ENCODE data around the gene EXOC4. TPM values are rescaled to one million over a fixed set of nuclear protein-coding genes. Genes with fewer than 3 reads are reported as not detected.

Gene EXOC4
- total and polyA plus RNA-seq, 2 of the 13 experiments (the other 11 are each of a cell fraction or from before 2014, with no cell fraction given): 22.5 to 39.0 TPM

DNA sequence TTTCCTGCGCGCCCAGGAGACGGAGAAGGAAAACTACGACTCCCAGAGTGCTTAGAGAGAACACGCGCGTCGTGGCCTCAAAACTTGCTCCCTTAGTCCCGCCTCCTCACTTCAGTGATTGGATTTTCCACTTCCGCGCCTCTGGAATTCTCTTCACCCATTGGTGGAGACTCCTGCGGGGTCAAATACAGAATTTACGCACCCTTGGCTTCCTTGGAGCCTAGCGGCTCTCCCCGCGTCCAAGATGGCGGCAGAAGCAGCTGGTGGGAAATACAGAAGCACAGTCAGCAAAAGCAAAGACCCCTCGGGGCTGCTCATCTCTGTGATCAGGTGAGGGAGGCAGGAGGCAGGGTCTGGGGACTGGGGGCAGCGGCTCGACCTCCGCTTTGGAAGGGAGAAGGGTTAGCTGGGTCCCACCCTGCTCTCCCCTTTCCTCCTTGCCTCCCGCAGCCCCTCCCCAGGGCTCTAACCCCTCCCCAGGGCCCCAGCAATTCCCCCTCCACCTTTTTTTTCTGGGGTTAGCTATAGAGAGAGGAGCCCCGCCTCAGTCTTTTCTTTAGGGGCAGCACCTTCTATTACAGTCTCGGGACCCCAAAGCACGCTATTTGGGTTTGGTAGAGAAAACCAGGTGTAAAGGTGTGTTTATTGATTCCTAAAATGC, at the start of gene EXOC4 (continued):
- TF ChIP-seq ZNF704 (CRISPR knock-in tag; IDR thresholded peaks at IDR 0.05; ENCODE audit: borderline replicate concordance): no peak
- TF ChIP-seq EEA1 (CRISPR knock-in tag; IDR thresholded peaks at IDR 0.05; ENCODE audit: borderline replicate concordance): no peak
- TF ChIP-seq YEATS4 (CRISPR knock-in tag; IDR thresholded peaks at IDR 0.05; ENCODE audit: borderline replicate concordance): peak; percentile 40; the same call in 1 of the 2 replicates
- TF ChIP-seq HOXA7 (CRISPR knock-in tag; IDR thresholded peaks at IDR 0.05): no peak
- no peak for TF ChIP-seq ZNF674 (CRISPR knock-in tag; IDR thresholded peaks at IDR 0.05; ENCODE audit: low read depth)
- no peak for TF ChIP-seq SOX13 (IDR thresholded peaks at IDR 0.05)
- peak in 1 of 2 experiments; percentile 22; a peak in 1 of 4 replicates for TF ChIP-seq SOX13 (CRISPR knock-in tag; conservative IDR thresholded peaks at IDR 0.05 in 1 of 2, IDR thresholded peaks at IDR 0.05 in 1 of 2)
- TF ChIP-seq, protein P1, sequence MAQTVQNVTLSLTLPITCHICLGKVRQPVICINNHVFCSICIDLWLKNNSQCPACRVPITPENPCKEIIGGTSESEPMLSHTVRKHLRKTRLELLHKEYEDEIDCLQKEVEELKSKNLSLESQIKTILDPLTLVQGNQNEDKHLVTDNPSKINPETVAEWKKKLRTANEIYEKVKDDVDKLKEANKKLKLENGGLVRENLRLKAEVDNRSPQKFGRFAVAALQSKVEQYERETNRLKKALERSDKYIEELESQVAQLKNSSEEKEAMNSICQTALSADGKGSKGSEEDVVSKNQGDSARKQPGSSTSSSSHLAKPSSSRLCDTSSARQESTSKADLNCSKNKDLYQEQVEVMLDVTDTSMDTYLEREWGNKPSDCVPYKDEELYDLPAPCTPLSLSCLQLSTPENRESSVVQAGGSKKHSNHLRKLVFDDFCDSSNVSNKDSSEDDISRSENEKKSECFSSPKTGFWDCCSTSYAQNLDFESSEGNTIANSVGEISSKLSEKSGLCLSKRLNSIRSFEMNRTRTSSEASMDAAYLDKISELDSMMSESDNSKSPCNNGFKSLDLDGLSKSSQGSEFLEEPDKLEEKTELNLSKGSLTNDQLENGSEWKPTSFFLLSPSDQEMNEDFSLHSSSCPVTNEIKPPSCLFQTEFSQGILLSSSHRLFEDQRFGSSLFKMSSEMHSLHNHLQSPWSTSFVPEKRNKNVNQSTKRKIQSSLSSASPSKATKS (CRISPR knock-in tag; IDR thresholded peaks at IDR 0.05): no peak
- TF ChIP-seq ARNT (IDR thresholded peaks at IDR 0.05): no peak
- no peak for TF ChIP-seq ZBTB25 (CRISPR knock-in tag; IDR thresholded peaks at IDR 0.05)
- TF ChIP-seq ZFX (CRISPR knock-in tag; IDR thresholded peaks at IDR 0.05; ENCODE audit: low read depth): peak; percentile 43; the same call in 1 of the 2 replicates
- TF ChIP-seq ZNF20 (CRISPR knock-in tag; IDR thresholded peaks at IDR 0.05): no peak
- no peak for TF ChIP-seq ZNF207 (IDR thresholded peaks at IDR 0.05; ENCODE audit: borderline replicate concordance)
- TF ChIP-seq ZKSCAN8 (CRISPR knock-in tag; IDR thresholded peaks at IDR 0.05; ENCODE audit: borderline replicate concordance): no peak
- TF ChIP-seq ZNF83 (CRISPR knock-in tag; IDR thresholded peaks at IDR 0.05; ENCODE audit: borderline replicate concordance): no peak
- no peak for TF ChIP-seq FIP1L1 (IDR thresholded peaks at IDR 0.05; ENCODE audit: borderline replicate concordance, insufficient read depth, low read depth, low read length)
- TF ChIP-seq NFIB (CRISPR knock-in tag; IDR thresholded peaks at IDR 0.05; ENCODE audit: borderline replicate concordance): no peak
- no peak for TF ChIP-seq SAFB2 (CRISPR knock-in tag; IDR thresholded peaks at IDR 0.05; ENCODE audit: borderline replicate concordance, low read depth)
- no peak for TF ChIP-seq ATF7 (IDR thresholded peaks at IDR 0.05)
- TF ChIP-seq ATF7 (CRISPR knock-in tag; IDR thresholded peaks at IDR 0.05): no peak
- no peak for TF ChIP-seq NFE2L1 (CRISPR knock-in tag; IDR thresholded peaks at IDR 0.05; ENCODE audit: borderline replicate concordance)
- TF ChIP-seq ZNF556 (CRISPR knock-in tag; IDR thresholded peaks at IDR 0.05; ENCODE audit: borderline replicate concordance): no peak
- TF ChIP-seq POLR2A (IDR thresholded peaks at IDR 0.05; ENCODE audit: insufficient read depth in 1 of 2, low read depth in 2 of 2, low read length in 2 of 2): peak; percentile 82 to 93
- TF ChIP-seq ZNF136 (CRISPR knock-in tag; IDR thresholded peaks at IDR 0.05; ENCODE audit: low read depth): no peak
- TF ChIP-seq IKZF5 (CRISPR knock-in tag; IDR thresholded peaks at IDR 0.05): peak; percentile 52; the same call in 1 of the 2 replicates
- TF ChIP-seq FOXJ3 (CRISPR knock-in tag; IDR thresholded peaks at IDR 0.05; ENCODE audit: borderline replicate concordance): no peak

Data from HepG2 (cell line).